HEK293T (cell line): Measurements from ENCODE around the gene ASIP.

Experiments used
- ARNT ChIP-seq: fragments of 450-650 bp; IDR thresholded peaks from 2 replicates; pipeline ENCODE4 v1.6.1; 2017; ENCODE audit warnings: mild to moderate bottlenecking
- BHLHE40 ChIP-seq: fragments of 450-650 bp; IDR thresholded peaks from 2 replicates; pipeline ENCODE4 v1.6.1; 2016; ENCODE audit warnings: mild to moderate bottlenecking, moderate library complexity, borderline replicate concordance
- ELF4 ChIP-seq: fragments of 450-650 bp; IDR thresholded peaks from 2 replicates; pipeline ENCODE4 v1.6.1; 2017; ENCODE audit warnings: antibody characterized with exemption
- FOXA1 ChIP-seq: fragments of 450-650 bp; IDR thresholded peaks from 2 replicates; pipeline ENCODE4 v1.6.1; 2016; ENCODE audit warnings: mild to moderate bottlenecking
- FOXK2 ChIP-seq: fragments of 450-650 bp; IDR thresholded peaks from 2 replicates; pipeline ENCODE4 v1.6.1; 2016; ENCODE audit warnings: mild to moderate bottlenecking
- FOXM1 ChIP-seq: fragments of 450-650 bp; IDR thresholded peaks from 2 replicates; pipeline ENCODE4 v1.6.1; 2017; ENCODE audit warnings: mild to moderate bottlenecking, borderline replicate concordance
- HDGF ChIP-seq: fragments of 450-650 bp; IDR thresholded peaks from 2 replicates; pipeline ENCODE4 v1.6.1; 2017; ENCODE audit warnings: antibody characterized with exemption, borderline replicate concordance
- L3MBTL2 ChIP-seq: fragments of 450-650 bp; conservative IDR thresholded peaks from 2 replicates; pipeline ENCODE4 v1.6.1; 2016; ENCODE audit warnings: mild to moderate bottlenecking
- LEF1 ChIP-seq: fragments of 450-650 bp; IDR thresholded peaks from 2 replicates; pipeline ENCODE4 v1.6.1; 2017; ENCODE audit warnings: mild to moderate bottlenecking, borderline replicate concordance
- NFRKB ChIP-seq: fragments of 450-650 bp; IDR thresholded peaks from 2 replicates; pipeline ENCODE4 v1.6.1; 2016; ENCODE audit warnings: mild to moderate bottlenecking, moderate library complexity
- SP1 ChIP-seq: fragments of 450-650 bp; IDR thresholded peaks from 2 replicates; pipeline ENCODE4 v1.6.1; 2017
- SUZ12 ChIP-seq: fragments of 450-650 bp; IDR thresholded peaks from 2 replicates; pipeline ENCODE4 v1.6.1; 2016; ENCODE audit warnings: mild to moderate bottlenecking
- TARDBP ChIP-seq: fragments of 450-650 bp; IDR thresholded peaks from 2 replicates; pipeline ENCODE4 v1.6.1; 2016
- ZNF384 ChIP-seq: fragments of 450-650 bp; IDR thresholded peaks from 2 replicates; pipeline ENCODE4 v1.6.1; 2016

- no peak for TF ChIP-seq NFRKB
- no peak for TF ChIP-seq SP1
- no peak for TF ChIP-seq BHLHE40
- TF ChIP-seq FOXM1, result no peak
- no peak for TF ChIP-seq LEF1
- no peak for TF ChIP-seq ELF4
- no peak for TF ChIP-seq SUZ12
- TF ChIP-seq FOXA1, result no peak
- no peak for TF ChIP-seq HDGF
- no peak for TF ChIP-seq ARNT
- TF ChIP-seq TARDBP, result no peak
- TF ChIP-seq L3MBTL2, result no peak
- no peak for TF ChIP-seq ZNF384
- TF ChIP-seq FOXK2, result no peak
Measured at GRCh38 chr20:34213213-34213612, 28.0 kb upstream of the ASIP start.
